CD4-positive, alpha-beta T cell treated with Interleukin-15 for 1 hour (primary cell): ENCODE data around the gene ELK4.
"Not testable (repeated sequence)": the region's sequence is repeated elsewhere in the genome, so short reads cannot be mapped to it uniquely, and the experiment has no call there.

Experiments
- DNase-seq: peaks from one replicate; pipeline ENCODE4 v3.0.0-alpha.2; 2020

Gene ELK4

GRCh38 chr1:205663286-205663936 lies 31.6 kb upstream of the ELK4 start:
- no peak for DNase-seq

GRCh38 chr1:205662791-205663190 lies 31.0 kb upstream of the ELK4 start:
- DNase-seq, result no peak

DNA sequence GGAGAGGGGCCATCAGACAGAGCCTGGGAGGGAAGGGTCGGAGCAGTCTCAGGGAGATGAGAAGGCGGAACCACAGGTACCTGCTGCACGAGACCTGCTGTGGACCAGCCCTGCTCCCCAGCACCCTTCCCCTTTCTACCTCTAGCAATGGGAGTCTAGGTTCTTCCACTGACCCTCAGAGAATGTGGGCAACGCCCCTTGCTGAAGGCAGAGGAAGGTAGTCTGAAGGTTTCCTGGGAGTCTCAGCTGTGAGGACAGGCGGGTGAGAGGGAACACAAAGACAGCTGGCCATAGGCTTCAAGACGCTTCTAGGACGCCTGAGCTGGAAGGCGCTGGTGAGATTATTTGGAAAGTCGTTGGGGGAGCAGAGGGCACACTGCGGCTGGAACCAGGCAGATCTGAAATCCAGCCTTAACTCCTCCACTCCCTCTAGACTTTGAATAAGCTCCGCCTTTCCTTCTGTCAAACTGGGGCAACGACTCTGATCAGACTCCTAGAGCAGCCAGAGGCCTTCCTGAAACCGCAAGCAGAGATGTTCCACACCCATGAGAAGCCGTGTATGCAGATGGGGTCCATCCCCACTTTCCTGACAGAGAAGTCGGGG lies 30.4 kb upstream of the ELK4 start:
- no peak for DNase-seq

GRCh38 chr1:205661429-205662134 lies 29.8 kb upstream of the ELK4 start:
- DNase-seq, result no peak

DNA sequence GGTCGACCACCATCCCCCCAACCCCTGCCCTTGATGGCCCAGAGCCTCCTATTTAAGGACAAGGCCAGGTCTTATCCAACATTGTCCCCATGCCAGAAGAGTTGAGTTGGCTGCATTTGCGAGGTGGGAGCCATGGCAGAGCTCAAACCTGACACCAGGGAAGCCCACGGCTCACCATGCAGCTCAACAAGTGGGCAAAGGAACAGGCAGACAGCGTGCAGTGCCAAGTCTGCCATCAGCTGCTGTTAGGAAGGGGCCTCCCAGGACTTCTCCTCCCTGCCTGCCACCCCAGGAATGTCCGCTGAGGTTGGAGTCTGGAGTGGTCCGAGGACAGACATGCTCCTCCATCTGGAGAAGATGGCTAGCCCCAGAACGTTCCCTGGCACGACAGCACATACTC lies 28.6 kb upstream of the ELK4 start:
- DNase-seq, result no peak

GRCh38 chr1:205658943-205659581 lies 27.3 kb upstream of the ELK4 start:
- DNase-seq, result peak; percentile 71

DNA sequence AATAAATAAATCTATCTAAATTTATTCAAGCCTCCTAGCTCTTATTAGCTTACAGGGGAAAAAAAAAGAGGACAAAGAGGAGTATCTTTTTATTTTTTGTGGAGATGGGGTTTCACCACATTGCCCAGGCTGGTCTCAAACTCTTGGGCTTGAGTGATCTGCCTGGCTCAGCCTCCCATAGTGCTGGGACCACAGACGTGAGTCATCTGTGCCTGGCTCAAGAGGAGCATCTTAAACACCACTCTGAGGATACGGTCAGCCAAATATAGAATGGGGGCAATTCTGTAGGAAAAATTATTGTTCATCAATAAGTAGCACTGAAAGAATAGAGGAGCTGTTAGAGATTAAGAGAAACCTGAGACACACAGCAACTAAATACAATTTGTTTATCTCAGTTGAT lies 24.4 kb upstream of the ELK4 start:
- DNase-seq, result no peak

DNA sequence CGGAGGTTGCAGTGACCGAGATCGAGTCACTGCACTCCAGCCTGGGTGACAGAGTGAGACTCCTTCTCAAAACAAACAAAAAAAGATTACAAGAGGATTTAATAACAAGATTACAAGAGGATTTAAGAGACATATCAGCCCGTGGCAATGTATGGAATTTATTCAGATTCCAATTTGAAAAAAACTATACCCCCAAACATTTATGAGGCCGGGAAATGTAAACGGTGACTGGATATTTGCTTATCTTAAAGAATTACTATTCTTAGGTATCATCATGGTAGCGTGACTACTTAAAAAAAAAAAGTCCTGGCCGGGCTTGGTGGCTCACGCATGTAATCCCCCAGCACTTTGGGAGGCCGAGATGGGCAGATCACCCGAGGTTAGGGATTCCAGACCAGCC lies 21.2 kb upstream of the ELK4 start:
- DNase-seq, result no peak

DNA sequence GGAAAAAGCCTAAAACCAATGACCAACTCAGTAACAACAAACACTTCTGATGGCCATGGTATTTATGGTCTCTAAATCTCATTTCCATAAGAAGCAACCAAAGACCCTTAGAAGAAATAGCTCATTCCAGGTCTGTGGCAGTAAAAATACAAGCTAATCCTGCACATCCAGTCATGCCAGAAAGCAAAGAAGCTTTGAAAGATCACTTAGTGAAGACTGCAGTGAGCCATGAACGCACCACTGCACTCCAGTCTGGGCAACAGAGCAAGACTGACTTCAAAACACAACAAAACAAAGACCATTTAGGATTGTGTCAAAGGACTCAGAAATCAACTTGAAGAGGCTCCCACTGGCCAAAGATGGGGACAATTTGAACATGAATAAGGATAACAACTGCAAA lies 18.4 kb upstream of the ELK4 start:
- no peak for DNase-seq

GRCh38 chr1:205645519-205645918 lies 13.7 kb upstream of the ELK4 start:
- no peak for DNase-seq

DNA sequence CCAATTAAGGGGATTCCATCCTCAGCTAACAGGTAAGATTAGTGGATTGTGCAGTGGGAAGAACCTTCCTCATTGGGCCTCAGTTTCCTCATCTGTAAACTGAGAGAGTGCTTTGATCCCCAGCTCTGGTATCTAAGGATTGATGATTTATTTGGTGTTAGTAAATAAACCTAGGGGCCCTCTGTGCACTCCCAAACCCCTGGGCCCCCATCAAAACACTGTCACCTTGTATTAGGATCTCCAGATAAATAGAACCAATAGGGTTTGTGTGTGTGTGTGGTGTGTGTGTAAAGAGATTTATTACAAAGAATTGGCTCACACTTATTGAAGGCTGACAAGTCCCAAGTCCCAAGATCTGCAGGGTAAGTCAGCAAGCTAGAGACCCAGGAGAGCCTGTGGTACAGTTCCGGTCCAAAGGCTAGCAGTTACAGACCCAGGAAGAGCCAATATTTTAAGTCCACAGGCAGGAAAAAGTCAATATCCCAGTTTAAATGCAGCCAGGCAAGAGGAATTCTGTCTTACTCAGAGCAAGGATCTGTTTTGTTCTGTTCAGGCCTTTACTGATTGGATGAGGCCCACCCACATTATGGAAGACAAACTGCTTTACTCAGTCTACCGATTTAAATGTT lies 11.0 kb upstream of the ELK4 start:
- DNase-seq, result no peak

GRCh38 chr1:205639567-205639966 lies 7.8 kb upstream of the ELK4 start:
- DNase-seq, result no peak

DNA sequence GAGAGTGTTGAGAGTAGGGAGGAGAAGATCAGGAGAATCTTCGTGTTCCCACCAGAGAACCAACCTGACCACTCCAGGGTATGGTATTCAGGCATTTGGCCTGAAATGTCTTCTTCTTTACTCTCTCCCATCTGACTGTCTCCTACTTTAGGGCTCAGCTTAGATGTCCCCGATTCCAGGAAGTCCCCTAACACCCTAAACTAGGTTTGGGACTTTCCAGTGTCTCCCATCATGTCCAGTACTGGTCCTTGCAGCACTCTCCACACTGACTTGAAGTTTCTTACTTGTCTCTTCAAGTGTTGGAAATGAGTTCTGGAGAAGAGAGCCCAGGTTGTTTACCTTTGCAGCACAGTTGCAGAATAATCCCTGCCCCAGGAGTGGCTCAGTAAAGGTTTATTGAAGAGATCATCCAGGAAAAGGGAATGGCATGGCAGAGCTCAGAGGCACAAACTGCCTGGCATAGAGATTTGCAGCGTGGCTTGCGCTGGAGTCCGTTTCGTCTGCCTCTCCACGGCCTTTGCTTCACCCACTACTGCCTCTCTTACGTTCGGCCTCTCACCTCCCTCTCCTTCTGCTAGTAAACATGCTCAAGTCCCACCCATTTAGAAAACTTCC lies 6.2 kb upstream of the ELK4 start:
- no peak for DNase-seq

DNA sequence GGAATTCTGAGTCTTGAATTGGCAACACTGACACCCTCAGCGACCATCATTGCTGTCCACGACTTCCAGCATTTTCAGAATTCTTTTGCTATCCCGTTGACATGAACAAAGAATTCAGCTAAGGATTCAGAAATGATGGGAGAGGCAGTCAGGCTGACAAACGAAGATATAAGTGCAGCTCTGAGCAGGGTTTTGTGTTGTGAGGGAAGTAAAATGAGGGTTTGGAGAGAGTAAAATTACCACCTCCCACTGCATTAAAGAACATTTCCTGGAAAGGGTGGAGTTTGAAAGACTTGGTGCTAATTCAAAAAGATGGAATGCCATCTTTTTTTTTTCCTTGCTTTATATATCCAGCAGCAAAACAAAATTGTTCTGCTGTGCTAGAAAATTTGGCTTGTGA lies 4.9 kb upstream of the ELK4 start:
- DNase-seq, result no peak

DNA sequence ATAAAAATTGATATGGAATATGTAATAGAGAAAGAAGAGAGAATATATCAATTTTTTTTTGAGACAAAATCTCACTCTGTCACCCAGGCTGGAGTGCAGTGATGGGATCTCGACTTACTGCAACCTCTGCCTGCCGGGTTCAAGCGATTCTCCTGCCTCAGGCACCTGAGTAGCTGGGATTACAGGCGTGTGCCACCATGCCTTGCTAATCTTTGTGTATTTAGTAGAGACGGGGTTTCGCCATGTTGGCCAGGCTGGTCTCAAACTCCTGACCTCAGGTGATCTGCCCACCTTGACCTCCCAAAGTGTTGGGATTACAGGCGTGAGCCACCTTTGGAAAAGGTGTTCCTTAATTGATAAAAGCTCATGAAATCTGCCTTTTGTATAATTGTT lies 4.3 kb upstream of the ELK4 start:
- not testable (repeated sequence) for DNase-seq

- no peak for DNase-seq
Measured at GRCh38 chr1:205633421-205633976, 1.7 kb upstream of the ELK4 start.

- no peak for DNase-seq
Measured at GRCh38 chr1:205632669-205633169, 908 bp upstream of the ELK4 start.

GRCh38 chr1:205631010-205631767 lies 622 bp downstream of the ELK4 start:
- DNase-seq, result peak; percentile 87

- no peak for DNase-seq
Measured at GRCh38 chr1:205630651-205631009, 1.2 kb downstream of the ELK4 start.

DNA sequence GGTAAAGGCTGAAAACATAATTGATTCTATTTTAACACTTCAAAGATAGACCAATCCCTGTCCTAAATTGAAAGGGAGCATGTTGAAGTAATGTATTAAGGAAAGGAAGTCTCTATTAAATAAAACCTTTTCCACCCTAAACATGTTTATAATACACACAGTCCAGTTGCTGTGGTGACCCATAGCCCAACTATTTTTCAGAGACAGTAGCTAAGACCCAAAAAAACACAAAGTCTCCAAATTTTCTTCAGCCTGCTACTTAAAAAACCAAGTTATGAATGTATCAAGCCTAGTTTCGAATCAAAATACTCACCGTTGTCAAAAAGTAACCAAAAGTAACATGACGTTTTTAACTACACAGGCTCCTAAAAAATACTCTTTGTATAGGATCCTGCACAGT lies 1.6 kb downstream of the ELK4 start:
- DNase-seq, result no peak

DNA sequence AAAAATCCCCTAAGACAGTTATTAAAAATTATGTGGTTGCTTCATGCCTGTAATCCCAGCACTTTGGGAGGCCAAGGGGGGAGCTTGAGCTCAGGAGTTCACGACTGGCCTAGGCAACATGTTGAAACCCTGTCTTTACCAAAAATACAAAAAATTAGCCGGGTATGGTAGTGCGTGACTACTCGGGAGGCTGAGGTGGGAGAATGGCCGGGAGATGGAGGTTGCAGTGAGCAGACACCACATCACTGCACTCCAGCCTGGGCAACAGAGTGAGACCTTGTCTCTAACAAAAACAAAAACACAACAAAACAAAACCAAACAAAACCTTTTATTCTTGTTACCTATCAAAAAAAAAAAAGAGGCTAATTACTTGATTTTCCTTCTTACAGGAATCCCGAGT lies 2.1 kb downstream of the ELK4 start:
- no peak for DNase-seq

GRCh38 chr1:205627956-205628355 lies 3.9 kb downstream of the ELK4 start:
- DNase-seq, result no peak
